Neural progenitor cell (in vitro differentiated cells): ENCODE results near the gene GALNTL6. TPM values are rescaled to one million over a fixed set of nuclear protein-coding genes. Genes with fewer than 3 reads are reported as not detected.

Experiments
- DNase-seq: peaks from one replicate; pipeline ENCODE4 v3.0.0-alpha.2; 2016; ENCODE audit warnings: low spot score
- H2AFZ ChIP-seq: fragments of 200-600 bp; sonication (generic); replicated peaks from 2 replicates; pipeline ENCODE4 v1.6.1; 2016; ENCODE audit warnings: antibody characterized with exemption
- H3F3A ChIP-seq: fragments of 200-600 bp; sonication (generic); 2 replicates; pipeline ENCODE4 v1.6.1; 2016; ENCODE audit warnings: antibody characterized with exemption, low read depth
- H3K27ac ChIP-seq: fragments of 200-600 bp; sonication (generic); 2 replicates; pipeline ENCODE4 v1.5.1; 2016; ENCODE audit warnings: mild to moderate bottlenecking
- H3K27me3 ChIP-seq: fragments of 200-600 bp; sonication (generic); 2 replicates; pipeline ENCODE4 v1.6.1; 2016; ENCODE audit warnings: mild to moderate bottlenecking, moderate library complexity
- H3K36me3 ChIP-seq: fragments of 200-600 bp; sonication (generic); 2 replicates; pipeline ENCODE4 v1.5.1; 2016
- H3K4me1 ChIP-seq: fragments of 200-600 bp; sonication (generic); 2 replicates; pipeline ENCODE4 v1.6.1; 2016; ENCODE audit warnings: mixed run types
- H3K4me2 ChIP-seq: fragments of 200-600 bp; sonication (generic); 2 replicates; pipeline ENCODE4 v1.6.1; 2016
- H3K4me3 ChIP-seq: fragments of 200-600 bp; sonication (generic); 2 replicates; pipeline ENCODE4 v1.5.1; 2016
- H3K79me2 ChIP-seq: fragments of 200-600 bp; sonication (generic); 2 replicates; pipeline ENCODE4 v1.6.1; 2016; ENCODE audit warnings: low read depth
- H3K9ac ChIP-seq: fragments of 200-600 bp; sonication (generic); 2 replicates; pipeline ENCODE4 v1.6.1; 2016
- H3K9me3 ChIP-seq: fragments of 200-600 bp; sonication (generic); 2 replicates; pipeline ENCODE4 v1.5.1; 2016; ENCODE audit warnings: low read depth
- H4K20me1 ChIP-seq: fragments of 200-600 bp; sonication (generic); 2 replicates; pipeline ENCODE4 v1.6.1; 2016; ENCODE audit warnings: low read depth
- H3K27ac Mint-ChIP-seq: 3 replicates; pipeline ENCODE4 v1.8.0; 2021; ENCODE audit warnings: mixed read lengths
- H3K27me3 Mint-ChIP-seq: 2 replicates; pipeline ENCODE4 v1.8.0; 2022; ENCODE audit warnings: low read depth, mild to moderate bottlenecking, inconsistent platforms, moderate library complexity, mixed read lengths; ENCODE audit not compliant: insufficient read depth
- H3K36me3 Mint-ChIP-seq: 3 replicates; pipeline ENCODE4 v1.8.0; 2021; ENCODE audit warnings: mixed read lengths
- H3K4me1 Mint-ChIP-seq: 3 replicates; pipeline ENCODE4 v1.8.0; 2021; ENCODE audit warnings: mixed read lengths
- H3K4me3 Mint-ChIP-seq: 3 replicates; pipeline ENCODE4 v1.8.0; 2021; ENCODE audit warnings: mild to moderate bottlenecking, moderate library complexity, mixed read lengths
- H3K9me3 Mint-ChIP-seq: 3 replicates; pipeline ENCODE4 v1.8.0; 2020; ENCODE audit warnings: mixed read lengths
- EZH2 ChIP-seq: fragments of 200-600 bp; sonication (generic); IDR thresholded peaks from 2 replicates; pipeline ENCODE4 v1.6.1; 2017; ENCODE audit warnings: antibody characterized with exemption, mild to moderate bottlenecking, moderate library complexity
- EZH2phosphoT487 ChIP-seq: fragments of 200-600 bp; sonication (generic); IDR thresholded peaks from 2 replicates; pipeline ENCODE4 v1.6.1; 2017; ENCODE audit warnings: antibody characterized with exemption
- total RNA-seq: library from RNA; depleted of rRNA; stranded (reverse); fragments of >200 nt; gene quantifications from 2 replicates; pipeline ENCODE4 v1.2.3, GENCODE V29; 2015; ENCODE audit warnings: low replicate concordance
- TF ChIP-seq, protein P1 (sequence below): fragments of 200-600 bp; sonication (generic); IDR thresholded peaks from 2 replicates; pipeline ENCODE4 v1.5.1; 2017; ENCODE audit warnings: antibody characterized with exemption, mild to moderate bottlenecking

Gene GALNTL6
- total RNA-seq, 1 donor from 2014 or later, result 0.15 TPM

DNA sequence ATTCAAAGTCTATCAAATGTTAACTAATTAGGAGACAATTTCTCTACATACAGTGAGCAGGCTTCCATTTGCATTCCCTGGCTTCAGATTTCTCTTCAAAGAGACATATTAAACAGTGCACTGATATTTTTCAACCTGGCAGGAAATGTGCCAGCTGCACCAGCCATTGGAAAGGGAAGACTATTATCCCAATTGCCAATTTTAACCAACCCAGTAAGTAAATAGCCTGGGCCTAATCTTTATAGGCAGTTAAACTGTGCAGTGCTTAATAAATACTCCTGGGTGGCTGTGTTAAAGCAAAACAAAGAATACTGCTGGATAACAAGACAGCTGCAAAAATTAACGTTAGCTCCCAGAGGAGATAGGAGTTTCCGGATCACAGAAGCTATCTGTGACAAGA, 1243.5 kb downstream of the GALNTL6 start:
- H3K27me3 ChIP-seq, result no peaks in the 10 kb centered on the region
- no peak for DNase-seq
- H3K27ac ChIP-seq, result no peak overlapping the region
- H3F3A ChIP-seq, result peaks cover 7% of the 10 kb centered on the region
- no peak overlapping the region for H2AFZ ChIP-seq
- no peaks in the 10 kb centered on the region for H3K79me2 ChIP-seq
- Mint-ChIP-seq H3K27me3 (no peaks in the 10 kb centered on the region), H3K4me1 (peaks cover 13% of the 10 kb centered on the region), H3K36me3 (no peaks in the 10 kb centered on the region), H3K27ac (no peak overlapping the region), H3K9me3 (peaks cover under 1% of the 10 kb centered on the region), H3K4me3 (no peak overlapping the region)
- TF ChIP-seq EZH2phosphoT487 (no peak), EZH2 (no peak)
- TF ChIP-seq, protein P1, sequence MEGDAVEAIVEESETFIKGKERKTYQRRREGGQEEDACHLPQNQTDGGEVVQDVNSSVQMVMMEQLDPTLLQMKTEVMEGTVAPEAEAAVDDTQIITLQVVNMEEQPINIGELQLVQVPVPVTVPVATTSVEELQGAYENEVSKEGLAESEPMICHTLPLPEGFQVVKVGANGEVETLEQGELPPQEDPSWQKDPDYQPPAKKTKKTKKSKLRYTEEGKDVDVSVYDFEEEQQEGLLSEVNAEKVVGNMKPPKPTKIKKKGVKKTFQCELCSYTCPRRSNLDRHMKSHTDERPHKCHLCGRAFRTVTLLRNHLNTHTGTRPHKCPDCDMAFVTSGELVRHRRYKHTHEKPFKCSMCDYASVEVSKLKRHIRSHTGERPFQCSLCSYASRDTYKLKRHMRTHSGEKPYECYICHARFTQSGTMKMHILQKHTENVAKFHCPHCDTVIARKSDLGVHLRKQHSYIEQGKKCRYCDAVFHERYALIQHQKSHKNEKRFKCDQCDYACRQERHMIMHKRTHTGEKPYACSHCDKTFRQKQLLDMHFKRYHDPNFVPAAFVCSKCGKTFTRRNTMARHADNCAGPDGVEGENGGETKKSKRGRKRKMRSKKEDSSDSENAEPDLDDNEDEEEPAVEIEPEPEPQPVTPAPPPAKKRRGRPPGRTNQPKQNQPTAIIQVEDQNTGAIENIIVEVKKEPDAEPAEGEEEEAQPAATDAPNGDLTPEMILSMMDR, result no peak
- H4K20me1 ChIP-seq, result no peaks in the 10 kb centered on the region
- H3K4me3 ChIP-seq, result no peak overlapping the region
- H3K4me2 ChIP-seq, result no peak overlapping the region
- peaks cover 14% of the 10 kb centered on the region for H3K4me1 ChIP-seq
- no peaks in the 10 kb centered on the region for H3K9me3 ChIP-seq
- no peaks in the 10 kb centered on the region for H3K36me3 ChIP-seq
- no peak overlapping the region for H3K9ac ChIP-seq

DNA sequence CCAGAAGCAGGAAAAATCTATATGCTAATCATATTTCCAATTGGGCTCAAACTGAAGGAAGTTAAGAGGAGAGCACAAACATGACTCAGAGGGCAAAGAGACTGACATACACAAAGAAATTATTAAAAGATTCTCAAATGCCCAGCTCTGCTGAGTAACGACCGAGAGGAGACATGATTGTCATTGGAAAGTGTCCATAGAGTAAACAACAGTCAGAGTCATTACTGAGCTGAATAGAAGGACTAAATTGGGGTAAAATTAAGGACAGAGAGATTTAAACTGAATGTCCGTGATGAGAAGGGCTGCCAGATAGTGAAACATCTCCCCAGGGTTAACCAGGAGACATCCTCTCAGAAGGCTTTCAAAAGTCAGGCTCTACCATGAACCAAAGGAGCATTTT, 1244.2 kb downstream of the GALNTL6 start:
- TF ChIP-seq EZH2, result no peak
- TF ChIP-seq, protein P1, result no peak
- no peak for TF ChIP-seq EZH2phosphoT487
- Mint-ChIP-seq H3K4me1 (peaks cover 9% of the 10 kb centered on the region), H3K27ac (no peak overlapping the region), H3K9me3 (peaks cover 2% of the 10 kb centered on the region), H3K27me3 (no peaks in the 10 kb centered on the region), H3K4me3 (no peak overlapping the region), H3K36me3 (no peaks in the 10 kb centered on the region)
- H3K9me3 ChIP-seq, result no peaks in the 10 kb centered on the region
- H2AFZ ChIP-seq, result no peak overlapping the region
- no peaks in the 10 kb centered on the region for H4K20me1 ChIP-seq
- peaks cover 14% of the 10 kb centered on the region for H3K4me1 ChIP-seq
- no peak overlapping the region for H3K9ac ChIP-seq
- no peak for DNase-seq
- no peaks in the 10 kb centered on the region for H3K36me3 ChIP-seq
- no peak overlapping the region for H3K4me3 ChIP-seq
- H3F3A ChIP-seq, result no peaks in the 10 kb centered on the region
- H3K27me3 ChIP-seq, result no peaks in the 10 kb centered on the region
- no peak overlapping the region for H3K4me2 ChIP-seq
- H3K79me2 ChIP-seq, result no peaks in the 10 kb centered on the region
- no peak overlapping the region for H3K27ac ChIP-seq

DNA sequence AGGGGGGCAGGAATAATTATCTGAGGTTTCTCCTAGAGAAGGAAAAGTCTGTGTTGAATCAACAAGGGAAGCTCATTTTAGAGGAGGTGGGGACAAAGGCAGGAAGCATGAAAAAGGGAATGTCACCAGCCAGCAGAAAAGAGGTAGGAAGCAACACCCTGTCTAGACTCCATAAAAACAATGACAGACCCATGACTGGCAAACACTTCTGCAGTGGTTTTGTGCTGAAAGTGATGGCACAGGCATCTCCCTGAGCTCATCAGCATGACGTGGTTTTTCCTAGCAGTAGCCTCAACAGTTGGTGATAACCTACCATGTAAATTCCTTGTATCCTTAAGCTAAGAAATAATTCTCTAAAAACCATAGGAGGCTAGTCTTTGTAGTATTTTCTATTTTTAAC, 1244.7 kb downstream of the GALNTL6 start:
- Mint-ChIP-seq H3K9me3 (peaks cover 2% of the 10 kb centered on the region), H3K36me3 (no peaks in the 10 kb centered on the region), H3K27ac (no peak overlapping the region), H3K4me3 (no peak overlapping the region), H3K4me1 (peaks cover 9% of the 10 kb centered on the region), H3K27me3 (no peaks in the 10 kb centered on the region)
- Histone ChIP-seq H3K9me3 (no peaks in the 10 kb centered on the region), H3K79me2 (no peaks in the 10 kb centered on the region), H2AFZ (no peak overlapping the region), H4K20me1 (no peaks in the 10 kb centered on the region), H3K36me3 (no peaks in the 10 kb centered on the region), H3K27me3 (no peaks in the 10 kb centered on the region), H3K4me2 (no peak overlapping the region), H3K27ac (no peak overlapping the region), H3K4me3 (no peak overlapping the region), H3K4me1 (peaks cover 14% of the 10 kb centered on the region), H3K9ac (no peak overlapping the region), H3F3A (no peaks in the 10 kb centered on the region)
- DNase-seq, result no peak
- no peak for TF ChIP-seq EZH2phosphoT487
- TF ChIP-seq, protein P1, result no peak
- TF ChIP-seq EZH2, result no peak
